KMS-11 (cell line): ENCODE data around the gene ADGRF4.

Source experiments
- H2AFZ ChIP-seq: fragments of 200-600 bp; sonication (generic); 2 replicates; pipeline ENCODE4 v1.6.1; 2016; ENCODE audit warnings: antibody characterized with exemption, mixed run types, low read depth
- H3K27ac ChIP-seq: fragments of 200-600 bp; sonication (generic); 2 replicates; pipeline ENCODE4 v1.6.1; 2016; ENCODE audit warnings: mild to moderate bottlenecking, mixed run types
- H3K27me3 ChIP-seq: fragments of 200-600 bp; sonication (generic); 2 replicates; pipeline ENCODE4 v1.6.1; 2017; ENCODE audit warnings: mild to moderate bottlenecking, low read depth, mixed run types, moderate library complexity; ENCODE audit not compliant: insufficient read depth
- H3K36me3 ChIP-seq: fragments of 200-600 bp; sonication (generic); 2 replicates; pipeline ENCODE4 v1.6.1; 2017; ENCODE audit warnings: mild to moderate bottlenecking, mixed run types; ENCODE audit not compliant: insufficient read depth
- H3K4me1 ChIP-seq: fragments of 200-600 bp; sonication (generic); 2 replicates; pipeline ENCODE4 v1.6.1; 2016; ENCODE audit warnings: mild to moderate bottlenecking, low read depth, mixed run types; ENCODE audit not compliant: poor library complexity, severe bottlenecking
- H3K4me2 ChIP-seq: fragments of 200-600 bp; sonication (generic); 2 replicates; pipeline ENCODE4 v1.7.0; 2016; ENCODE audit warnings: mild to moderate bottlenecking, mixed run types
- H3K4me3 ChIP-seq: fragments of 200-600 bp; sonication (generic); IDR thresholded peaks from 2 replicates; pipeline ENCODE4 v1.6.1; 2017; ENCODE audit warnings: low read depth, low read length, mixed read lengths; ENCODE audit not compliant: insufficient read depth
- H3K79me2 ChIP-seq: fragments of 200-600 bp; sonication (generic); 2 replicates; pipeline ENCODE4 v1.6.1; 2016; ENCODE audit warnings: low read depth, mixed run types; ENCODE audit not compliant: insufficient read depth
- H3K9ac ChIP-seq: fragments of 200-600 bp; sonication (generic); 2 replicates; pipeline ENCODE4 v1.6.1; 2016; ENCODE audit warnings: mild to moderate bottlenecking, mixed run types
- H4K20me1 ChIP-seq: fragments of 200-600 bp; sonication (generic); 2 replicates; pipeline ENCODE4 v1.6.1; 2016; ENCODE audit warnings: mild to moderate bottlenecking, mixed run types; ENCODE audit not compliant: insufficient read depth
- CTCF ChIP-seq: fragments of 200-600 bp; sonication (generic); conservative IDR thresholded peaks from 2 replicates; pipeline ENCODE4 v1.6.1; 2017; ENCODE audit warnings: low read depth, mild to moderate bottlenecking, antibody characterized with exemption, low read length, moderate library complexity, mixed read lengths

Gene ADGRF4

GRCh38 chr6:47698342-47698787 is at the start of gene ADGRF4:
ADGRF4 (plus strand) TSS chr6:47698580; CDS start chr6:47707246, 8,666 bp downstream.
- Histone ChIP-seq H3K79me2 (no peaks in the 10 kb centered on the region), H3K4me1 (no peaks in the 10 kb centered on the region), H3K9ac (no peak within 1 kb of the TSS), H3K27ac (no peak within 1 kb of the TSS), H2AFZ (no peak within 1 kb of the TSS), H3K4me3 (no peak within 1 kb of the TSS), H4K20me1 (no peaks in the 10 kb centered on the region), H3K4me2 (no peak within 1 kb of the TSS), H3K27me3 (no peaks in the 10 kb centered on the region), H3K36me3 (no peaks in the 10 kb centered on the region)
- TF ChIP-seq CTCF: no peak

- Histone ChIP-seq H3K36me3 (no peaks in the 10 kb centered on the region), H4K20me1 (no peaks in the 10 kb centered on the region), H3K27me3 (no peaks in the 10 kb centered on the region), H3K79me2 (no peaks in the 10 kb centered on the region), H3K4me3 (no peak overlapping the region), H3K9ac (no peak overlapping the region), H3K4me1 (no peaks in the 10 kb centered on the region), H3K4me2 (no peak overlapping the region), H3K27ac (no peak overlapping the region), H2AFZ (no peak overlapping the region)
- no peak for TF ChIP-seq CTCF
These were observed 47.6 kb upstream of the ADGRF4 start for GRCh38 chr6:47650553-47651432.

DNA sequence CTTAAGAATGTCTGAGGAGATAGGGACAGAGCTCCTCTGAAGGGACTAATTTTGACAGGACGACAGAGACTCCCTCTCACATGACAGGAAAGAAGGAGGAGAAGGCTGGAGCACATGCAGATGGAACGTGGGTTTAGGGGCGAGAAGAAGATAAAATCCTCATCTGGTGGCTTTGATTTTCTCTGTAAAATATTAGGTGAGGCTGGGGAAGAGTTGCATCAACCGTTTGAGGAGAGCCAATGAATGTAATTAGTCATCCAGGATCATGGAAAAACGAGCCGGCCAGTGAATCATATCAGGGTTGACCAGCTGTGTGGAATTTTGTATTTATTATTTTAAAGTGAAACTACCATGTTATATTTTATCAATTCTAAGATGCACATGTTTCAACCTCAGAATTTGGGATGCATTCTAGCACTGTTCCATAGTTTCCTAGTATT is 46.9 kb upstream of the ADGRF4 start:
- H3K4me2 ChIP-seq: no peak overlapping the region
- TF ChIP-seq CTCF: no peak

DNA sequence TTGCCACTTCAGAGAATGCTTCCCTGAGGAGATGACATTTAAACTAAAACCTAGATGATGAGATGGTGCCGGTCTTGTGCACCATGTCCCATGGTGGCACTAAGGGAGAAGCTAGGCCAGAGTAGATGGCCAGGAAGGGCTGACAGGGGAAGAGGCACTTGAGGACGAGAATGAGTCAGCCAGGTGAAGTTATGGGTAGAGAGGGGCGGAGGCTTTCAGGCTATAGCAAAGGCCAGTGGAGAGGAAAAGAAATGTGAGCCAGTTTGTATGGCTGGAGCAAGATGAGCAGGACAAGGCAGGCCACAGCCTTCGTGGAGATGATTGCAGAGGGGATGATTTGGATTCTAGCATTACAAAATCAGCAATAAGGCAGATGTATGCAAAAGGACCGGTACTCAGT is 44.7 kb upstream of the ADGRF4 start:
- Histone ChIP-seq H3K79me2 (no peaks in the 10 kb centered on the region), H3K36me3 (no peaks in the 10 kb centered on the region), H3K4me3 (no peak overlapping the region), H2AFZ (no peak overlapping the region), H3K27ac (no peak overlapping the region), H3K27me3 (no peaks in the 10 kb centered on the region), H4K20me1 (no peaks in the 10 kb centered on the region), H3K9ac (no peak overlapping the region), H3K4me1 (no peaks in the 10 kb centered on the region), H3K4me2 (no peak overlapping the region)
- no peak for TF ChIP-seq CTCF

More for the DNA sequence above, 46.9 kb upstream of the ADGRF4 start:
- Histone ChIP-seq H3K4me1 (no peaks in the 10 kb centered on the region), H3K27ac (no peak overlapping the region), H3K79me2 (no peaks in the 10 kb centered on the region), H3K4me3 (no peak overlapping the region), H3K9ac (no peak overlapping the region), H2AFZ (no peak overlapping the region), H3K36me3 (no peaks in the 10 kb centered on the region), H3K27me3 (no peaks in the 10 kb centered on the region), H4K20me1 (no peaks in the 10 kb centered on the region)
